B cell (primary cell): ENCODE measurements around the gene SHC3. TPM values are rescaled to one million over a fixed set of nuclear protein-coding genes. Genes with fewer than 3 reads are reported as not detected.

Experiments used
- ATAC-seq: fragments of 200-7000 bp; cut with Tn5 transposase; one replicate; pipeline ENCODE4 v1.10.0; 2021; ENCODE audit warnings: low read depth, mild to moderate bottlenecking, moderate number of reproducible peaks, moderate library complexity
- CTCF ChIA-PET: fragments of 350-600 bp; sonication (Branson Sonifier 250); formaldehyde crosslinking; loops from one replicate; lab custom pipeline; 2021; ENCODE audit warnings: antibody characterized with exemption, inconsistent platforms; lab: Charles Lee
- POLR2A ChIA-PET: fragments of 350-600 bp; sonication (Branson Sonifier 250); formaldehyde crosslinking; loops from one replicate; lab custom pipeline; 2021; ENCODE audit warnings: antibody characterized with exemption; lab: Charles Lee
- DNase-seq: peaks from one replicate; pipeline ENCODE4 v3.0.0; 2013
- H2AFZ ChIP-seq: 2 replicates; pipeline ENCODE4 v1.6.1; 2012; ENCODE audit warnings: mild to moderate bottlenecking, low read depth, low read length; ENCODE audit not compliant: insufficient read depth, poor library complexity, severe bottlenecking
- H3K27ac ChIP-seq, 2 donors: 1 replicate in 1 of 2; 2 replicates in 1 of 2; pipeline ENCODE4 v1.5.1; 2012 to 2013; ENCODE audit warnings: low read length in 2 of 2, mild to moderate bottlenecking in 2 of 2, moderate library complexity in 1 of 2
- H3K27me3 ChIP-seq, 4 experiments: fragments of 200-600 bp in 1 of 4; sonication (generic) in 1 of 4; replicated peaks in 1 of 4; 1 replicate in 2 of 4; 2 replicates in 2 of 4; pipeline versions ENCODE4 v1.6.1 to v1.7.0; 2013 to 2016; ENCODE audit warnings: low read length in 3 of 4, mild to moderate bottlenecking in 2 of 4, mixed read lengths in 1 of 4, moderate library complexity in 1 of 4; ENCODE audit not compliant: insufficient read depth in 4 of 4, control insufficient read depth in 3 of 4; ENCODE audit errors: control extremely low read depth in 1 of 4
- H3K36me3 ChIP-seq, 2 experiments: replicated peaks in 1 of 2; 1 replicate in 1 of 2; 2 replicates in 1 of 2; pipeline versions ENCODE4 v1.6.1 to v1.7.1; 2013; ENCODE audit warnings: low read length in 1 of 2; ENCODE audit not compliant: insufficient read depth in 2 of 2, control insufficient read depth in 1 of 2; ENCODE audit errors: control extremely low read depth in 1 of 2, extremely low read depth in 1 of 2
- H3K4me1 ChIP-seq, 2 donors: fragments of 200-600 bp in 1 of 2; sonication (generic) in 1 of 2; 1 replicate in 1 of 2; 2 replicates in 1 of 2; pipeline versions ENCODE4 v1.5.1 to v1.6.1; 2013 to 2017; ENCODE audit warnings: low read length in 2 of 2; ENCODE audit not compliant: control insufficient read depth in 2 of 2, insufficient read depth in 2 of 2
- H3K4me2 ChIP-seq: replicated peaks from 2 replicates; pipeline ENCODE3; 2012; ENCODE audit warnings: mild to moderate bottlenecking, low read depth, low read length; ENCODE audit not compliant: poor library complexity, severe bottlenecking
- H3K4me3 ChIP-seq, 5 experiments: fragments of 200-600 bp in 1 of 5; sonication (generic) in 1 of 5; 1 replicate in 3 of 5; 2 replicates in 2 of 5; pipeline versions ENCODE4 v1.5.1 to v1.7.0; 2011 to 2016; ENCODE audit warnings: low read length in 4 of 5, mild to moderate bottlenecking in 4 of 5, low read depth in 2 of 5, control low read depth in 1 of 5, moderate library complexity in 1 of 5; ENCODE audit not compliant: insufficient read depth in 1 of 5; ENCODE audit errors: control extremely low read depth in 1 of 5, extremely low read depth in 1 of 5
- H3K79me2 ChIP-seq: fragments of 200-600 bp; sonication (generic); one replicate; pipeline ENCODE4 v1.6.0; 2016; ENCODE audit warnings: low read length; ENCODE audit not compliant: control insufficient read depth, insufficient read depth
- H3K9ac ChIP-seq: fragments of 200-600 bp; sonication (generic); 2 replicates; pipeline ENCODE4 v1.6.1; 2017; ENCODE audit warnings: mild to moderate bottlenecking, low read length, moderate library complexity
- H3K9me3 ChIP-seq, 3 donors: one replicate each; pipeline versions ENCODE4 v1.6.1 to v1.7.1; 2013; ENCODE audit warnings: low read length in 2 of 3; ENCODE audit not compliant: control insufficient read depth in 2 of 3, insufficient read depth in 1 of 3; ENCODE audit errors: control extremely low read depth in 1 of 3
- H4K20me1 ChIP-seq: 2 replicates; pipeline ENCODE4 v1.6.0; 2012; ENCODE audit warnings: mild to moderate bottlenecking, low read length; ENCODE audit not compliant: insufficient read depth, control insufficient read depth, poor library complexity, severe bottlenecking
- H3K27ac Mint-ChIP-seq: one replicate; pipeline ENCODE4 v1.8.0; 2021; ENCODE audit warnings: mixed read lengths
- H3K27me3 Mint-ChIP-seq: one replicate; pipeline ENCODE4 v1.8.0; 2021; ENCODE audit warnings: mixed read lengths
- H3K4me1 Mint-ChIP-seq: one replicate; pipeline ENCODE4 v1.8.0; 2021; ENCODE audit warnings: mixed read lengths
- H3K4me3 Mint-ChIP-seq: one replicate; pipeline ENCODE4 v1.8.0; 2021; ENCODE audit warnings: mixed read lengths
- H3K9me3 Mint-ChIP-seq: one replicate; pipeline ENCODE4 v1.8.0; 2022; ENCODE audit warnings: mixed read lengths; ENCODE audit not compliant: insufficient read depth
- CTCF ChIP-seq: fragments of 200-600 bp; IDR thresholded peaks from one replicate; pipeline ENCODE4 v1.8.0; 2022; ENCODE audit warnings: antibody characterized with exemption, mild to moderate bottlenecking
- EZH2 ChIP-seq: IDR thresholded peaks from 2 replicates; pipeline ENCODE4 v1.6.1; 2012; ENCODE audit warnings: borderline replicate concordance, low read depth, mild to moderate bottlenecking, moderate library complexity, low read length; ENCODE audit not compliant: insufficient read depth, poor library complexity, severe bottlenecking
- WGBS: methylation state at CpG from one replicate; pipeline ENCODE4 v1.1.5; 2013; ENCODE audit warnings: missing lambda C conversion rate; ENCODE audit not compliant: insufficient coverage; 5-methylcytosine and 5-hydroxymethylcytosine counted together
- intact Hi-C: fragments of 100-400 bp; cut with micrococcal nuclease; formaldehyde crosslinking; loops from one replicate; pipeline ENCODE4 v1.10.0; 2022
- polyA plus RNA-seq: library from polyadenylated mRNA; depleted of rRNA; stranded (reverse); fragments of >200 nt; gene quantifications from 2 replicates; pipeline ENCODE4 v1.2.3, GENCODE V29; 2012
- total RNA-seq, 2 donors: library from RNA; stranded (reverse); fragments of 120-200 nt in 1 of 2; gene quantifications; 1 replicate in 1 of 2; 2 replicates in 1 of 2; pipeline versions ENCODE4 v1.2.3 to v1.2.4, GENCODE V29; 2013 to 2022

The SHC3 gene
- total and polyA plus RNA-seq, 2 donors (not counting 1 experiment from before 2014, with no cell fraction given), result 0.03 TPM; not detected in 1

GRCh38 chr9:89005323-89005722 lies 173.3 kb downstream of the SHC3 start:
- TF ChIP-seq CTCF (no peak), EZH2 (no peak)
- no peak overlapping the region for H3K9ac ChIP-seq
- peaks cover 22% of the 10 kb centered on the region for H3K27me3 Mint-ChIP-seq
- H2AFZ ChIP-seq, result no peak overlapping the region
- peaks cover 0 to 6% (median 1%) of the 10 kb centered on the region in 4 experiments for H3K27me3 ChIP-seq
- no peak overlapping the region for H3K4me2 ChIP-seq
- no peak overlapping the region for H3K4me3 Mint-ChIP-seq
- POLR2A ChIA-PET, result no interaction called here
- H3K36me3 ChIP-seq, result no peaks in the 10 kb centered on the region
- no peak overlapping the region for H3K27ac Mint-ChIP-seq
- H3K79me2 ChIP-seq, result no peaks in the 10 kb centered on the region
- WGBS, result 98% methylated on average over 6 of the region's 9 CpGs
- H3K4me1 ChIP-seq, result peaks cover 3 to 7% of the 10 kb centered on the region in 2 donors
- DNase-seq (no peak), ATAC-seq (no peak)
- H3K27ac ChIP-seq, result no peak overlapping the region
- H3K9me3 Mint-ChIP-seq, result no peaks in the 10 kb centered on the region
- intact Hi-C loops, result no loop called here
- H4K20me1 ChIP-seq, result no peaks in the 10 kb centered on the region
- no peaks in the 10 kb centered on the region for H3K9me3 ChIP-seq
- no peak overlapping the region for H3K4me3 ChIP-seq
- peaks cover 3% of the 10 kb centered on the region for H3K4me1 Mint-ChIP-seq
- CTCF ChIA-PET, result interaction anchor here (1.3 kb wide), 1 partner anchor 408 kb away, joined by 3 read pairs; no protein-coding TSS in a partner anchor

GRCh38 chr9:89002987-89003386 lies 175.6 kb downstream of the SHC3 start:
- POLR2A ChIA-PET, result no interaction called here
- no peak for DNase-seq
- peaks cover 20% of the 10 kb centered on the region for H3K27me3 Mint-ChIP-seq

More at GRCh38 chr9:89002987-89003386, 175.6 kb downstream of the SHC3 start:
- CTCF ChIA-PET, result no interaction called here
- Mint-ChIP-seq H3K27ac (no peak overlapping the region), H3K4me3 (no peak overlapping the region), H3K9me3 (no peaks in the 10 kb centered on the region), H3K4me1 (peaks cover 3% of the 10 kb centered on the region)
- Histone ChIP-seq H3K27me3 (peaks cover 0 to 6% (median 1%) of the 10 kb centered on the region in 4 experiments), H4K20me1 (no peaks in the 10 kb centered on the region), H3K4me1 (peaks cover 3 to 7% of the 10 kb centered on the region in 2 donors), H3K27ac (no peak overlapping the region), H2AFZ (no peak overlapping the region), H3K9me3 (no peaks in the 10 kb centered on the region), H3K36me3 (no peaks in the 10 kb centered on the region), H3K4me3 (no peak overlapping the region), H3K79me2 (no peaks in the 10 kb centered on the region), H3K9ac (no peak overlapping the region), H3K4me2 (no peak overlapping the region)
- no peak for ATAC-seq
- 90% methylated on average over 4 of the region's 6 CpGs for WGBS
- intact Hi-C loops, result no loop called here
- TF ChIP-seq EZH2, result no peak
- no peak for TF ChIP-seq CTCF
